Astrocyte (in vitro differentiated cells and primary cell): ENCODE results near the gene CCDC68. TPM values are rescaled to one million over a fixed set of nuclear protein-coding genes. Genes with fewer than 3 reads are reported as not detected.

Source experiments
- DNase-seq: peaks from one replicate; pipeline ENCODE4 v3.0.0-alpha.2; 2010; ENCODE audit warnings: low read depth
- FAIRE-seq: peaks from 2 replicates; lab custom pipeline; 2011; peaks lifted over from hg19 to GRCh38; lab: Jason Lieb, UNC
- H2AFZ ChIP-seq: 2 replicates; pipeline ENCODE4 v1.6.0; 2012; ENCODE audit warnings: low read depth, low read length, inconsistent platforms
- H3K27ac ChIP-seq: 2 replicates; pipeline ENCODE4 v1.5.1; 2011; ENCODE audit warnings: low read depth, low read length, inconsistent platforms
- H3K27me3 ChIP-seq: 2 replicates; pipeline ENCODE4 v1.6.0; 2011; ENCODE audit warnings: low read length, inconsistent platforms; ENCODE audit not compliant: insufficient read depth
- H3K36me3 ChIP-seq: 2 replicates; pipeline ENCODE4 v1.5.1; 2011; ENCODE audit warnings: low read length, inconsistent platforms; ENCODE audit not compliant: insufficient read depth
- H3K4me1 ChIP-seq: 2 replicates; pipeline ENCODE4 v1.5.1; 2011; ENCODE audit warnings: low read length, inconsistent platforms; ENCODE audit not compliant: insufficient read depth
- H3K4me2 ChIP-seq: 2 replicates; pipeline ENCODE4 v1.6.0; 2012; ENCODE audit warnings: low read length, inconsistent platforms
- H3K4me3 ChIP-seq: 2 replicates; pipeline ENCODE4 v1.5.1; 2011; ENCODE audit warnings: low read depth, mild to moderate bottlenecking, low read length, inconsistent platforms; ENCODE audit not compliant: insufficient read depth
- H3K79me2 ChIP-seq: 2 replicates; pipeline ENCODE4 v1.6.0; 2012; ENCODE audit warnings: mild to moderate bottlenecking, low read length, inconsistent platforms; ENCODE audit not compliant: insufficient read depth
- H3K9ac ChIP-seq: 2 replicates; pipeline ENCODE4 v1.6.0; 2012; ENCODE audit warnings: mild to moderate bottlenecking, low read length, inconsistent platforms
- H3K9me3 ChIP-seq: 2 replicates; pipeline ENCODE4 v1.5.1; 2012; ENCODE audit warnings: low read depth, mild to moderate bottlenecking, low read length, inconsistent platforms; ENCODE audit not compliant: insufficient read depth
- H4K20me1 ChIP-seq: 2 replicates; pipeline ENCODE4 v1.6.0; 2012; ENCODE audit warnings: low read length, inconsistent platforms; ENCODE audit not compliant: insufficient read depth
- H3K27ac Mint-ChIP-seq: one replicate; pipeline ENCODE4 v1.8.0; 2021; ENCODE audit warnings: mild to moderate bottlenecking, mixed read lengths; ENCODE audit not compliant: unreplicated experiment
- H3K27me3 Mint-ChIP-seq: one replicate; pipeline ENCODE4 v1.8.0; 2021; ENCODE audit warnings: low read depth, mixed read lengths; ENCODE audit not compliant: unreplicated experiment
- H3K36me3 Mint-ChIP-seq: one replicate; pipeline ENCODE4 v1.8.0; 2021; ENCODE audit warnings: low read depth, mixed read lengths; ENCODE audit not compliant: unreplicated experiment
- H3K4me1 Mint-ChIP-seq: one replicate; pipeline ENCODE4 v1.8.0; 2021; ENCODE audit warnings: low read depth, mixed read lengths; ENCODE audit not compliant: unreplicated experiment
- H3K4me3 Mint-ChIP-seq: one replicate; pipeline ENCODE4 v1.8.0; 2021; ENCODE audit warnings: mild to moderate bottlenecking, moderate library complexity, mixed read lengths; ENCODE audit not compliant: unreplicated experiment
- H3K9me3 Mint-ChIP-seq: one replicate; pipeline ENCODE4 v1.8.0; 2021; ENCODE audit warnings: mild to moderate bottlenecking, mixed read lengths; ENCODE audit not compliant: unreplicated experiment
- CTCF ChIP-seq: IDR thresholded peaks from 2 replicates; pipeline ENCODE4 v1.5.1; 2011; ENCODE audit warnings: low read depth, mild to moderate bottlenecking, inconsistent platforms, low read length, moderate library complexity; ENCODE audit not compliant: insufficient read depth
- EZH2 ChIP-seq: IDR thresholded peaks from 2 replicates; pipeline ENCODE4 v1.6.1; 2012; ENCODE audit warnings: mild to moderate bottlenecking, low read length, inconsistent platforms; ENCODE audit not compliant: insufficient read depth
- total RNA-seq: library from RNA; stranded (reverse); gene quantifications from 2 replicates; pipeline ENCODE4 v1.2.1, GENCODE V29; 2021

Gene CCDC68
- total RNA-seq, 1 donor from 2014 or later = 2.2 TPM

- no peak overlapping the region for H3K4me2 ChIP-seq
- H3K27ac ChIP-seq = no peak overlapping the region
- no peak overlapping the region for H3K9ac ChIP-seq
- peaks cover 3% of the 10 kb centered on the region for H3K4me1 Mint-ChIP-seq
- TF ChIP-seq EZH2 (no peak), CTCF (no peak)
- no peak overlapping the region for H3K27ac Mint-ChIP-seq
- no peak overlapping the region for H3K4me3 ChIP-seq
- no peak for DNase-seq
- no peaks in the 10 kb centered on the region for H3K27me3 ChIP-seq
- no peaks in the 10 kb centered on the region for H3K79me2 ChIP-seq
- H2AFZ ChIP-seq = no peak overlapping the region
- H3K9me3 ChIP-seq = no peaks in the 10 kb centered on the region
- no peaks in the 10 kb centered on the region for H3K36me3 ChIP-seq
- no peaks in the 10 kb centered on the region for H4K20me1 ChIP-seq
- FAIRE-seq = no peak
- H3K27me3 Mint-ChIP-seq = no peaks in the 10 kb centered on the region
- H3K9me3 Mint-ChIP-seq = no peaks in the 10 kb centered on the region
- no peaks in the 10 kb centered on the region for H3K4me1 ChIP-seq
- H3K36me3 Mint-ChIP-seq = peaks cover 1% of the 10 kb centered on the region
- no peak overlapping the region for H3K4me3 Mint-ChIP-seq
Observed at GRCh38 chr18:54904581-54904980, 54.7 kb downstream of the CCDC68 start.

GRCh38 chr18:54900290-54900689 lies 59.0 kb downstream of the CCDC68 start:
- TF ChIP-seq EZH2 = no peak
- no peak for TF ChIP-seq CTCF
- DNase-seq = no peak
- no peaks in the 10 kb centered on the region for H3K4me1 ChIP-seq
- no peak overlapping the region for H2AFZ ChIP-seq
- H3K79me2 ChIP-seq = no peaks in the 10 kb centered on the region
- H3K9ac ChIP-seq = no peak overlapping the region
- no peak overlapping the region for H3K4me3 Mint-ChIP-seq
- H3K27ac Mint-ChIP-seq = no peak overlapping the region
- no peaks in the 10 kb centered on the region for H3K36me3 ChIP-seq
- H4K20me1 ChIP-seq = no peaks in the 10 kb centered on the region
- no peaks in the 10 kb centered on the region for H3K9me3 Mint-ChIP-seq
- H3K27ac ChIP-seq = no peak overlapping the region
- no peak for FAIRE-seq
- H3K27me3 ChIP-seq = no peaks in the 10 kb centered on the region
- no peaks in the 10 kb centered on the region for H3K4me1 Mint-ChIP-seq
- H3K27me3 Mint-ChIP-seq = no peaks in the 10 kb centered on the region
- H3K9me3 ChIP-seq = no peaks in the 10 kb centered on the region
- no peak overlapping the region for H3K4me2 ChIP-seq
- no peaks in the 10 kb centered on the region for H3K36me3 Mint-ChIP-seq
- no peak overlapping the region for H3K4me3 ChIP-seq

GRCh38 chr18:54899500-54899899 lies 59.8 kb downstream of the CCDC68 start:
- Histone ChIP-seq H3K4me1 (no peaks in the 10 kb centered on the region), H3K36me3 (no peaks in the 10 kb centered on the region), H3K4me3 (no peak overlapping the region), H3K27ac (no peak overlapping the region), H4K20me1 (no peaks in the 10 kb centered on the region), H2AFZ (no peak overlapping the region), H3K9ac (no peak overlapping the region), H3K4me2 (no peak overlapping the region), H3K27me3 (no peaks in the 10 kb centered on the region), H3K79me2 (no peaks in the 10 kb centered on the region), H3K9me3 (no peaks in the 10 kb centered on the region)
- no peak for FAIRE-seq
- H3K4me3 Mint-ChIP-seq = no peak overlapping the region
- no peaks in the 10 kb centered on the region for H3K9me3 Mint-ChIP-seq
- no peaks in the 10 kb centered on the region for H3K27me3 Mint-ChIP-seq
- TF ChIP-seq CTCF = no peak
- no peak for TF ChIP-seq EZH2
- no peak for DNase-seq
- no peak overlapping the region for H3K27ac Mint-ChIP-seq
- no peaks in the 10 kb centered on the region for H3K36me3 Mint-ChIP-seq
- no peaks in the 10 kb centered on the region for H3K4me1 Mint-ChIP-seq
